ENCODE measurements around the gene GABRR2. TPM values are rescaled to one million over a fixed set of nuclear protein-coding genes. Genes with fewer than 3 reads are reported as not detected.

GABRR2 gene
- total RNA-seq, 1 donor from 2014 or later = 1.5 TPM

DNA sequence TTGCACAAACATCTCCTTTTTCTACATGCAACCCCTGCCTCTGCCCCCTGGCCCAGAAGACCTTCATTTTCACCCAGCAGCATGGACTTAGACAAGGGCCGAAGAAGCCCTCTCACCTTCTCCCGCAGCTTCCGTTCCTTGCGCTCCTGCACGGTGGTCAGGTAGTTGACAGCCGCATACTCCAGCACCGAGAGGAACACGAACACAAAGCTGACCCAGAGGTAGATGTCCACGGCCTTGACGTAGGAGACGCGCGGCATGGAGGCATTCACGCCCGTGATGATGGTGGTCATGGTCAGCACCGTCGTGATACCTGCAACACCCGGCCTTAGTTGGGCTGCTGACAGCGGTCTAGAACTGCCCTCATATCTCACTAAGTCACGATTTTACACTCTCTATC lies 50.8 kb downstream of the GABRR2 start:
- Histone ChIP-seq H3K27ac (no peak overlapping the region), H3K4me3 (no peak overlapping the region), H3K9me3 (no peaks in the 10 kb centered on the region), H3K4me1 (no peaks in the 10 kb centered on the region), H3K36me3 (no peaks in the 10 kb centered on the region), H3K27me3 (no peaks in the 10 kb centered on the region)
- no peak for TF ChIP-seq POLR2AphosphoS5 (IDR thresholded peaks at IDR 0.05; ENCODE audit: insufficient read depth in 1 of 2, low read depth in 1 of 2)
- intact Hi-C loops (cut with DNase I) = no loop called here
- peak in 1 of 2 donors; percentile 64 for DNase-seq (ENCODE audit: extremely low spot score in 2 of 2)

- Histone ChIP-seq H3K27me3 (no peaks in the 10 kb centered on the region), H3K36me3 (no peaks in the 10 kb centered on the region), H3K4me1 (no peaks in the 10 kb centered on the region), H3K27ac (no peak overlapping the region), H3K9me3 (no peaks in the 10 kb centered on the region), H3K4me3 (no peak overlapping the region)
- no peak for TF ChIP-seq POLR2AphosphoS5 (IDR thresholded peaks at IDR 0.05; ENCODE audit: insufficient read depth in 1 of 2, low read depth in 1 of 2)
- no peak for TF ChIP-seq POLR2A (IDR thresholded peaks at IDR 0.05)
- DNase-seq (ENCODE audit: extremely low spot score in 2 of 2) = peak in 1 of 2 donors; percentile 40
- intact Hi-C loops (cut with DNase I) = no loop called here
Measured at GRCh38 chr6:89260832-89261231, 54.3 kb downstream of the GABRR2 start.

GRCh38 chr6:89260310-89260709 lies 54.8 kb downstream of the GABRR2 start:
- no peak for TF ChIP-seq POLR2AphosphoS5 (IDR thresholded peaks at IDR 0.05; ENCODE audit: insufficient read depth in 1 of 2, low read depth in 1 of 2)
- TF ChIP-seq CTCF (IDR thresholded peaks at IDR 0.05) = no peak
- no peak for TF ChIP-seq POLR2A (IDR thresholded peaks at IDR 0.05)
- peak in 1 of 2 donors; percentile 77 for DNase-seq (ENCODE audit: extremely low spot score in 2 of 2)
- Histone ChIP-seq H3K4me3 (no peak overlapping the region), H3K27me3 (no peaks in the 10 kb centered on the region), H3K9me3 (no peaks in the 10 kb centered on the region), H3K36me3 (no peaks in the 10 kb centered on the region), H3K4me1 (no peaks in the 10 kb centered on the region), H3K27ac (no peak overlapping the region)
- intact Hi-C loops (cut with DNase I) = no loop called here

DNA sequence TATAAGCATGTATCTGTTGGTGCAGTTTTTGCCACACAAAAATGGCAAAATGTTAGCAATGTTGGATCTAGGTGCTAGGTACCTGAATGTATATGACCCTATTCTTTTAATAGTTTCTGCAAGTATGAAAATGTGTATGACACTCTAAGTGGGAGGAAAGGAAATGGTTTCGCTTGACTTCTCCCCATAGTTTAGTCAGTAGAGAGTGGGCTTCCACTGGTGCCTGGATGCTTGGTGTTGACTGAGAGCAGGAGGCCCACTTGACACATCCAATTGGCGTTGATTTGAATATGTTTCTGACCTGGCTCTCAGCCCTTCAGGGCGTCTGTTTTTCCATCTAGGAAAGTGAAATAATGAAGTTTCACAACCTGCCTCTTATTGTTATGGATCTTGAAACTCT lies 56.2 kb downstream of the GABRR2 start:
- TF ChIP-seq POLR2A (IDR thresholded peaks at IDR 0.05) (no peak), CTCF (IDR thresholded peaks at IDR 0.05) (no peak), POLR2AphosphoS5 (IDR thresholded peaks at IDR 0.05; ENCODE audit: insufficient read depth in 1 of 2, low read depth in 1 of 2) (no peak)
- Histone ChIP-seq H3K9me3 (no peaks in the 10 kb centered on the region), H3K27me3 (no peaks in the 10 kb centered on the region), H3K27ac (no peak overlapping the region), H3K4me3 (no peak overlapping the region), H3K36me3 (no peaks in the 10 kb centered on the region), H3K4me1 (no peaks in the 10 kb centered on the region)
- DNase-seq (ENCODE audit: extremely low spot score in 2 of 2) = no peak
- intact Hi-C loops (cut with DNase I) = no loop called here

DNA sequence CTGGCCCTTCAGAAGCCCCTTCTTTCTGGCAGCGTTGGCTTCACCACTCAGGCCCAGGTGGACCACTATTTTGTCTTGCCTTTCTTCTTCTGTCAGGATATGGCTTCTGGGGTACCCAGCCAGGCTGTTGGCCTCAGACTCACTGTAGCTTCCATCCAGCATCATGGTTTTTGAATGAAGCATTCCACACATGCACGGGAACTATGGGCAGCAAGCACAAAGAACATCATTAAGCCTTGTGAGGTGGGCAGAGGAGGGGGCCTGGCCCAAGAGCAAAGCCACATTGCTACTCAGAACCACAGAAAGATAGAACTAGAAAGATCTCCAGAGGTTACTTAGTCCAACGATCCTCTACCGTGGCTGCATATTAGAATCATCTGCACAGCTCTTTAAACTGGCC lies 57.3 kb downstream of the GABRR2 start:
- peak in 1 of 2 donors; percentile 77 for DNase-seq (ENCODE audit: extremely low spot score in 2 of 2)
- H3K27me3 ChIP-seq = no peaks in the 10 kb centered on the region
- H3K27ac ChIP-seq = no peak overlapping the region
- H3K9me3 ChIP-seq = no peaks in the 10 kb centered on the region
- TF ChIP-seq POLR2AphosphoS5 (IDR thresholded peaks at IDR 0.05; ENCODE audit: insufficient read depth in 1 of 2, low read depth in 1 of 2) (no peak), POLR2A (IDR thresholded peaks at IDR 0.05) (no peak), CTCF (IDR thresholded peaks at IDR 0.05) (no peak)
- no peak overlapping the region for H3K4me3 ChIP-seq
- intact Hi-C loops (cut with DNase I) = no loop called here
- H3K4me1 ChIP-seq = no peaks in the 10 kb centered on the region
- H3K36me3 ChIP-seq = no peaks in the 10 kb centered on the region

DNA sequence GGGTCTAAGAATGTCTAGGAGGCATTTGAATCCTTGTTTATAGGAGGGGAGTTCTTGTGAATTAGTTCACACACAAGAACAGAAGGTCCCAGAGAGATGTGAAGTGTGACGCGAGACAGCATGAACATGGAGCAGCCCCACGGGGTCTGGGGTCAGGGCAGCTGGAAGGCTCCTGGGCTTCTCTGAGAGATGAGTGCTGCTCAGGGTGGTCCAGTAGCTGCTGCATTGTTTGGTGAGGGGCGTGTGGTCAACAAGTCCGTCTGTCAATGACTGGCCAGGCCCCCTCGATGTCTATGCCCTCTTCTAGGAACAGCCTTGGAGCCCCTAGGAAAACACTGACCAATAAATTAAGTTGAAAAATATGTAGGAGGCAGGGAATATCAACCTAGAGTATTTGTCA lies 57.8 kb downstream of the GABRR2 start:
- peak in 1 of 2 donors; percentile 62 for DNase-seq (ENCODE audit: extremely low spot score in 2 of 2)
- intact Hi-C loops (cut with DNase I) = no loop called here
- H3K27me3 ChIP-seq = no peaks in the 10 kb centered on the region
- TF ChIP-seq POLR2A (IDR thresholded peaks at IDR 0.05) (no peak), CTCF (IDR thresholded peaks at IDR 0.05) (no peak), POLR2AphosphoS5 (IDR thresholded peaks at IDR 0.05; ENCODE audit: insufficient read depth in 1 of 2, low read depth in 1 of 2) (no peak)
- no peaks in the 10 kb centered on the region for H3K4me1 ChIP-seq
- no peak overlapping the region for H3K4me3 ChIP-seq
- H3K36me3 ChIP-seq = no peaks in the 10 kb centered on the region
- no peak overlapping the region for H3K27ac ChIP-seq
- no peaks in the 10 kb centered on the region for H3K9me3 ChIP-seq

Measured in vagina (tissue), 2 donors.